GM21515 (cell line): ENCODE results near the gene MTMR2.

Experiments used
- ATAC-seq: cut with Tn5 transposase; IDR thresholded peaks from one replicate; pipeline ENCODE4 v1.9.1; 2021; ENCODE audit not compliant: unreplicated experiment

MTMR2 gene

DNA sequence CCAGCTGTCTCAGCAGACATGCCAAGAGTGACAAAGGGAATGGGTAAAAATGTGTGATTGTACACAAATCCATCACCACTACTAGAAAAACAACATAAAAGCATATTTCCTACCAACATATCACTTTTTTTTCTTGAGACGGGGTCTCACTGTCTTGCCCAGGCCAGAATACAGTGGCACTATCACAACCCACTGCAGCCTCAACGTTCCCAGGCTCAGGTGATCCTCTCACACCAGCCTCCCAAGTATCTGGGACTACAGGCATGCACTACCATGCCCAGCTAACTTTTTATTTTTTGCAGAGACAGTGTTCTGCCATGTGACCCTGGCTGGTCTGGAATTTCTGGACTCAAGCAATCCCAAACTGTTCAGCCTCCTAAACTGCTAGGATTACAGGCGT lies 5.2 kb downstream of the MTMR2 start:
- no peak for ATAC-seq

DNA sequence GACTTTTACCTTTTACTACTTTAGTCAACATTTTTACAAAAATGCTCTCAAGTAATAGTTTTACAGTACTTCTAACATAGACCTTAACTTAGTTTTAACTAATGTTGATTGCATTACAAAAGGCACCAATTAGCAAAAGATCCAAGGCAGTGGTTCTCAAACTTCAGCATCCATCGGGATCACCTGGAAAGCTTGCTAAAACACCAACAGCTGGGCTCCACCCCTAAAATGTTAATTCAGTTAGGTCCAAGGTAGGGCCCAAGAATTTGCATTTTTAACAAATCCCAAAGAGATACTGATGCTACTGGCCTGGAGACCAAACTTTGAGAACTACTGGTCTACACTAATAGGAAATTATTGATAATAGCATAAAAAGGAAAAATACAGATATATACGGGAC lies 5.9 kb downstream of the MTMR2 start:
- no peak for ATAC-seq

GRCh38 chr11:95917193-95918036 lies 6.5 kb downstream of the MTMR2 start:
- ATAC-seq: no peak

- no peak for ATAC-seq
Observed at GRCh38 chr11:95916049-95916448, 7.9 kb downstream of the MTMR2 start.

GRCh38 chr11:95915051-95915450 lies 8.9 kb downstream of the MTMR2 start:
- no peak for ATAC-seq

GRCh38 chr11:95913830-95914615 lies 9.9 kb downstream of the MTMR2 start:
- no peak for ATAC-seq

GRCh38 chr11:95912902-95913560 lies 10.9 kb downstream of the MTMR2 start:
- ATAC-seq: no peak

DNA sequence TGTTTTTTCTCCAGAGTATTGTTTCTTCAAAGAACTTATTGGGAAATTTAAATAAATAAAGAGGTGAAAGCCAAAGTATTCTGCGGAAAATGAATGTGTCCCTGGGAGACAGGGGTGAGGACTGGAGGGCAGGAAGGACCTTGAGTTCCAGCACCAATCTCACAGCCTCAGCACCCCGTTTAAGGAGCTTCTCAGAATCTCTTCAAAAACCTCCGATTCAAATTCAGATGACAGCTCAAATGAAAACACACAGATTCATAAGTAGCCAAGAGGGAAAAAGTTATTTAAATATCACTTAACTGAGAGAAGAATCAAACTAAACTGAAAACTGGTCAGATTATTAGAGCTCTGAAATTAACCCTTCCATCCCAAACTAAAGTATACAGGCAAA lies 12.5 kb downstream of the MTMR2 start:
- ATAC-seq: no peak

DNA sequence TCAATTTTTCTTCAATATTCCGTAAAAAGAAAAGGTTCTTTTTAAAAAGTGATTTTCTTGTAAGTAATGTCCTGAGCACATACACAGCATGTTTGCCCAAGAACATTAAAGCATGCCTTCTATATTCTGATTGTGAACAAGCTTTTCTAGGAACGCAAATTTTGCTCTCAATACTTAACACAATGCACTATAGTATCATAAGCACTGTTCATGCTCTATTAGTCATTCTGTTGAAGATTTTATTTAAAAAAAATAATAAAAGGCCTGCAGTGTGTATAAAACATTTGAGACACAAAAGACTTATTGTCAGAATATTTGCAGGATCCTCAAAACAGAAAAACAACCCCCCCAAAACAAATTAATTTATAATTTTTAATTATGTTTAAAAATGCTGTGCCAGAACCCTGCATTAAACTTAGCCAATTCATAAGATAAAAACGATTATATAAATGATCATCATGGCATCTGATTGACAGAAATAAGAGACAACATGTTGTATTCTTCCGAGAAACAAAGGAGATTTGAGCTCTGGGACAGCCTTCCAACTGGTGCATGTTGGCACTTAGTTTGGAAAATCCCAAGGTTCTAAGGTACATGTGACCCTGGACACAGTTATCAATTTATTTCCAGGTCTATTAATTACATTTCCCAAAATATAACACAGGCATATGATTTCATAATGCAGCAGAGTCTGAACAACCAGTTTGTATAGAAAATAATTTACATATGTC lies 13.1 kb downstream of the MTMR2 start:
- no peak for ATAC-seq

DNA sequence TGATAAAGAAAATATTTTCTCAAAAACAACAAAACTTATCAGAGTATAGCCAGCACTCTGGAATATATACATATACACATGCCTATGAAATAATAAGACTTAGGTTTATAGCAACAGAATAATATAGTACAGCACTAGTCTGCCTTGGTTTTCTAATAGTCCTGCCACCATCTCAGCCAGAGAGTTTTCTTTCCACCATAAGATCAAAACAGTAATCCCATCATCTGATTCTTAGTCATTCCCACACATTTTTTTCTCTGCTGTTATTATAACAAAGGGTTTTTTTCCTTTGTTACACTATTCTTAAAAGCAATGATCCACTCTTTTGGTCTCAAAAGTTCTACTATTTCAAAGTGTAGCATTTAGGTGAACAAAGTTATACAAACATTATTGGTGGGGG lies 15.1 kb downstream of the MTMR2 start:
- no peak for ATAC-seq

GRCh38 chr11:95907476-95907875 lies 16.4 kb downstream of the MTMR2 start:
- ATAC-seq: no peak

GRCh38 chr11:95904009-95904650 lies 19.8 kb downstream of the MTMR2 start:
- no peak for ATAC-seq

- no peak for ATAC-seq
Observed at GRCh38 chr11:95898782-95899181, 25.1 kb downstream of the MTMR2 start.

- no peak for ATAC-seq
Observed at GRCh38 chr11:95897731-95898130, 26.2 kb downstream of the MTMR2 start.

GRCh38 chr11:95895815-95896214 lies 28.1 kb downstream of the MTMR2 start:
- no peak for ATAC-seq

GRCh38 chr11:95892892-95893570 lies 30.9 kb downstream of the MTMR2 start:
- ATAC-seq: no peak

DNA sequence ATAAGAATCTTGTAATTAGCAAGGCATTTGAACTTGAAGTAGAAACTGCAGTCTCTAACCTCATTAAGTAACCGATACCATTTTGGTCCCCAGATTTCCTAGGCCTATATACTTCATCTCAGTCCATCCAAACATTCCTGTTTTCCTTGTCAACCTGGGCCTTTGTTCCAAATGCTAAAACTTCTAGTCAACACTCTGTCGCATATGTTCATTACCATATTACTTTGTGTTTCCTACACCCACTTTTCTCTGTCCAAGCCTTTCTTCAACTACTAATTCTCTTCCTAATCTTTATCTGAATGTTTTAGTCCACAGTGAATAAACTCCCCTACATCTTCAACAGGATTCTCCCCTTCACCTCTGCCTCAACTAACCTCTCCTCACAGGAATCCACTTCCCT lies 31.4 kb downstream of the MTMR2 start:
- ATAC-seq: no peak

GRCh38 chr11:95891423-95892170 lies 32.3 kb downstream of the MTMR2 start:
- peak; percentile 59 for ATAC-seq

DNA sequence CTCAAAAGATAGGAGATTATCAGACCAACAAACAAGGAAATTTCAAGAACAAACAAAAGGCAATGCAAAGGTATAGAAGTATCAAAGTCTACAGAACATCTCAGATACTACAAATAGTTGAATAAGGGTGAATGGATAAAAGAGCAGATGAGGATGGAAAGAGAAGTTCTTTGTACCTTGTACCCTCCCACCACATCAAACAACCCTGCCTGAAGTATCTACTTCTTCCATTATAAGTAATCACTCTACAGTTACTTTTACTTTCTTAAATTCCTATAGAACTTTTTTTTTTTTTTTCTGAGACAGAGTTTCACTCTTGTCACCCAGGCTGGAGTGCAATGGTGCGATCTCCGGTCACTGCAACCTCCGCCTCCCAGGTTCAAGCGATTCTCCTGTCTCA lies 35.1 kb downstream of the MTMR2 start:
- no peak for ATAC-seq
